Measurements from ENCODE around the gene MIPOL1.
"Not testable (repeated sequence)": the region's sequence is repeated elsewhere in the genome, so short reads cannot be mapped to it uniquely, and the experiment has no call there.

MIPOL1 gene

GRCh38 chr14:37457334-37457733, 259.6 kb downstream of the MIPOL1 start:
- DNase-seq (ENCODE audit: low read depth in 2 of 2) = no peak

DNA sequence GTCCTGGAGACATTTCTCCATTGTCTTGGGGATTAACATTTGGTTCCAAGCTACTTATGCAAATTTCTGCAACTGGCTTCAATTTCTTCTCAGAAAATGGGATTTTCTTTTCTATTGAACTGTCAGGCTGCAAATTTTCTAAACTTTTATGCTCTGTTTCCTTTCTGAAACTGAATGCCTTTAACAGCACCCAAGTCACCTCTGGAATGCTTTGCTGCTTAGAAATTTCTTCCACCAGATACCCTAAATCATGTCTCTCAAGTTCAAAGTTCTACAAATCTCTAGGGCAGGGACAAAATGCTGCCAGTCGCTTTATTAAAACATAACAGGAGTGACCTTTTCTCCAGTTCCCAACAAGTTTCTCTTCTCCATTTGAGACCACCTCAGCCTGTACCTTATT, 264.7 kb downstream of the MIPOL1 start:
- not testable (repeated sequence) for DNase-seq (ENCODE audit: low read depth in 2 of 2)

DNA sequence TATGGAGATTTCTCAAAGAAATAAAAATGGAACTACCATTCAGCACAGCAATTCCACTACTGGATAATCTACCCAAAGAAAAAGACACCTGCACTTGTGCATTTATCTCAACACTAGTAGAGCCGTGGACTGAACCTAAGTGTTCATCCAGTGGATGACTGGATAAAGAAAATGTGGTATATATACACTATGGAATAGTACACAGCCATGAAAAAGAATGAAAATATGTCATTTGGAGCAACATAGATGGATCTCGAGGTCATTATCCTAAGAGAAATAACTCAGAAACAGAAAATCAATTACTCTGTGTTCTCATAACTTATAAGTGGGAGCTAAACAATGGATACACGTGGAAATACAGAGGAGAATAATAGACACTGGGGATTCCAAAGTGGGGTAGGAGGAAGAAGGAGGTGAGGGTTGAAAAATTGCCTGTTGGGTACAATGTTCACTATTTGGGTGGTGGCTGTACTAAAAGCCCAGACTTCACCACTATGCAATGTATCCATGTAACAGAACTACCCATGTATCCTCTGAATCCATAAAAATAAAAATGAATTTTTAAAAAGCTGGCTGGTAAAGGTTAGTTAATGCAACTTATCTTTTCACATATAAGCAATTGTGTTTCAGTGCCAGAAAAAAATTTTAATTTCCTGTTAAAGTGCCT, 266.6 kb downstream of the MIPOL1 start:
- DNase-seq (ENCODE audit: low read depth in 2 of 2) = no peak

DNA sequence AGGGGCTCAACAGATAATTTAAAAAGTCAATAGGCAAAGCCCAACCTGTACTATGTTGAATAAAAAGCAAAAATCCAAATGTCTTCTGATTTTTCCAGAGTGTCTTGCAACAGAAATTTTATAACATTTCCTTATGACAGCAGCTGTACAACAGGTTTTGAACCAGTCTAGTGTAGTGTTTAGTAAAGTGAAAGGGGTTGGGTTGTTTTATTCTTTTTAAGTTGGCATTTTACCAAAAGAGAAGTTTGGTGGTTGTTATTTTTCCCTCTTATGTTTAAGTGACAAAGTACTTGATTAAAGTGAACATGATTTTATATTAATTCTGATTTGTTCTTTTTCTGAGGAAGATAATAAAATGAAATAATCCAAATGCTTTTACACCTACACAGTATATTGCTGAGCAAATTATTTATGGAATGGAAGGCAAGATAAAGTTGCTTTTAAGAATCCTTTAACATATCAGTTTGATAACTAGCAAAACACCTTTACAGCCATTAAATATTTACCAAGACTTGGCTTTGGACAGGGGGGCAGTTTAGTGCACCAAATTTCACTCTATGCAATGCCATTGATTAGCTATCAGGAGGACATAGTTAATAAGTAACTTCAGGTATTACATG, 268.4 kb downstream of the MIPOL1 start:
- DNase-seq (ENCODE audit: low read depth in 2 of 2) = no peak

- no peak for DNase-seq (ENCODE audit: low read depth in 2 of 2)
Measured at GRCh38 chr14:37466623-37467088, 268.9 kb downstream of the MIPOL1 start.

GRCh38 chr14:37469650-37470049, 271.9 kb downstream of the MIPOL1 start:
- no peak for DNase-seq (ENCODE audit: low read depth in 2 of 2)

DNA sequence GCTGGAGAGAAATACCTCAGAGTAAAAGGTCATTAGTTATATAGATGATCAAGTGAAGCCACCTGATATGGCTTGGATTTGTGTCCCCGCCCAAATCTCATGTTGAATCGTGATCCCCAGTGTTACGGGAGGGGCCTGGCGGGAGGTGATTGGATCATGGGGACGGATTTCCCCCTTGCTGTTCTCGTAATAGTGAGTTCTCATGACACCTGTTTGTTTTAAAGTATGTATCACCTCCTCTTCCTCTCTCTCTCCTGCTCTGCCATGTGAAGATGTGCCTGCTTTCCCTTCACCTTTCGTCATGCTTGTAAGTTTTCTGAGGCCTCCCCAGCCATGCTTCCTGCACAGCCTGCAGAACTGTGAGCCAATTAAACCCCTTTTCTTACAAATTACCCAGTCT, 272.5 kb downstream of the MIPOL1 start:
- DNase-seq (ENCODE audit: low read depth in 2 of 2) = no peak

DNA sequence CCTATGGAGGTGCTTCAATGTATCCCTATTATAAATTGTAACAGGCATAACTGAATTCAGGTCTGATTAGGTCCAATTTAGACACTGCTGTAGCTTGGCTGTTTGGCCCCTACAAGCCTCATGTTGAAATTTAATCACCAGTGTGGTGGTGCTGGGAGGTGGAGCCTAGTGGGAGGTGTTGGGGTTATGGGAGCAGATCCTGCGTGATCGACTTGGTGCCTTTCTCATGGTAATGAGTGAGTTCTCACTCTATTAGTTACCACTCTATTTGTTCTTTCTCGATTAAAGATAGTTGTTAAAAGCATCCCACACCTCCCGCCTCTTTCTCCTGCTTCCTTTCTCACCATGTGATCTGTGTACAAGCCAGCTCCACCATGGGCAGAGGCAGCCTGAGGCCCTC, 275.2 kb downstream of the MIPOL1 start:
- DNase-seq (ENCODE audit: low read depth in 2 of 2) = no peak

DNA sequence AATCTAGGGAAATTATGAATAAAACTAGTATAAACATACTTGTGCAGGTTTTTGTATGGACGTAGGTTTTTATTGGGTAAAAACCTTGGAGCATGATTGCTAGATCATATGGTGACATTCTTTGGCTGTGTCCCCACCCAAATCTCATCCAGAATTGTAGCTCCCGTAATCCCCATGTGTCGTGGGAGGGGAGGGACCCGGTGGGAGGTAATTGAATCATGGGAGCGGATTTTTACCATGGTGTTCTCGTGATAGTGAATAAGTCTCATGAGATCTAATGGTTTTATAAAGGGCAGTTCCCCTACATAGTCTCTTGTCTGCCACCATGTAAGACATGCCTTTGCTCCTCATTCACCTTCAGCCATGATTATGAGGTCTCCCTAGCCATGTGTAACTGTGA, 276.5 kb downstream of the MIPOL1 start:
- DNase-seq (ENCODE audit: low read depth in 2 of 2) = no peak

- no peak for DNase-seq (ENCODE audit: low read depth in 2 of 2)
Measured at GRCh38 chr14:37480446-37481290, 282.9 kb downstream of the MIPOL1 start.

- DNase-seq (ENCODE audit: low read depth in 2 of 2) = no peak
Measured at GRCh38 chr14:37482428-37482827, 284.7 kb downstream of the MIPOL1 start.

DNA sequence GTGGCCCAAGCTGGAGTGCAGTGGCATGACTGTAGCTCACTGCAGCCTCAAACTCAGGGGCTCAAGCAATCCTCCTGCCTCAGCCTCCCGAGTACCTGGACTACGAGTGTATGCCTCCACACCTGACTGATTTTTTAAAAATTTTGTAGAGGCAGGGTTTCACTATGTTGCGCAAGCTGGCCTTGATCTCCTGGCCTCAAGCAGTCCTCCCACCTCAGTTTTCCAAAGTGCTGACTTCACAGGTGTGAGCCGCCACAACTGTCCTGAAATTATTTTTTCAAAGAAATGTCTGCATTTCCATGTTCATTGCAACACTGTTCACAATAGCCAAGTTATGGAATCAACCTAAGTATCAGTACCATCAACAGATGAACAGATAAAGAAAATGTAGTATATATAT, 285.9 kb downstream of the MIPOL1 start:
- no peak for DNase-seq (ENCODE audit: low read depth in 2 of 2)

DNA sequence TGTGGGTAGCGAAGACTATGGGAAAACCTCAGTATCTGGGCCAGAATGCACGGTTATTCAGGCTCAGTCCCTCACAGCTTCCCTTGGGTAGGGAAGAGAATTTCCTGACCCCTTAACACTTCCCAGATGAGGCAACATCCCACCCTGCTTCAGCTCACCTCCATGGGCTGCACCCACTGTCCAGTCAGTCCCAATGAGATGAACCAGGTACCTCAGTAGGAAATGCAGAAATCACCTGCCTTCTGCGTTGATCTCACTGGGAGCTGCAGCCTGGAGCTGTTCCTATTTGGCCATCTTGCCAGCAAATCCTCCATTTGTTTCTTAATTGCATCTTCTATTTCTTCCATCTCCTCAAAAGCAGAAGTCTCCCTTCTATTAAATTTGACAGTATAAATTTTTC, 292.9 kb downstream of the MIPOL1 start:
- no peak for DNase-seq (ENCODE audit: low read depth in 2 of 2)

GRCh38 chr14:37491076-37491475, 293.3 kb downstream of the MIPOL1 start:
- no peak for DNase-seq (ENCODE audit: low read depth in 2 of 2)

GRCh38 chr14:37493606-37494005, 295.9 kb downstream of the MIPOL1 start:
- DNase-seq (ENCODE audit: low read depth in 2 of 2) = no peak

DNA sequence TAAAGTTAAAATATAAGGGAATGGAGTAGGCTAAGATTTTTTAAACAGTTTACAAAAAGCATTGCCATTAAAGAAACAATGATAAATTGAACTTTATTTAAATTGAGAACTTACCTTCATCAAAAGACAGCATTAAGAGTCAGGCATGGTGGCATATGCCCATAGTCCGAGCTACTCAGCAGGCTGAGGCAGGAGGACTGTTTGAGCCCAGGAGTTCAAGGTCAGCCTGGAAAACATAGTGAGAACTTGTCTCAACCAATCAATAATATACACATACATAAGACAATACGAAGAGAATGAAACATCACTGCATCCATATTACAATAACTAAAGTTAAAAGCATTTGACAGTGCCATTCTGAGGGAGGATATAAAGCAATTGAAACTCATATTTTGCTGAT, 299.7 kb downstream of the MIPOL1 start:
- no peak for DNase-seq (ENCODE audit: low read depth in 2 of 2)

DNA sequence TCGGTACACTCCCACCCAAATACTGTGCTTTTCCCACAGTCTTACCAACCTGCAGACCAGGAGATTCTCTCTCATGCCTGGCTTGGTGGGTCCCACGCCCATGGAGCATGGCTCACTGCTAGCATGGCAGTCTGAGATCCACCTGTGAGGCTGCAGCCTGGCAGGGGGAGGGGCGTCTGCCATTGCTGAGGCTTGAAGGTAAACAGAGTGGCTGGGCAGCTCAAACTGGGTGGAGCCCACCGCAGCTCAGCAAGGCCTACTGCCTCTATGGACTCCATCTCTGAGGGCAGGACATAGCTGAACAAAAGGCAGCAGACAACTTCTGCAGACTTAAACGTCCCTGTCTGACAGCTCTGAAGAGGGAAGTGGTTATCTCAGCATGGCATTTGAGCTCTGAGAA, 304.1 kb downstream of the MIPOL1 start:
- DNase-seq (ENCODE audit: low read depth in 2 of 2) = no peak

DNA sequence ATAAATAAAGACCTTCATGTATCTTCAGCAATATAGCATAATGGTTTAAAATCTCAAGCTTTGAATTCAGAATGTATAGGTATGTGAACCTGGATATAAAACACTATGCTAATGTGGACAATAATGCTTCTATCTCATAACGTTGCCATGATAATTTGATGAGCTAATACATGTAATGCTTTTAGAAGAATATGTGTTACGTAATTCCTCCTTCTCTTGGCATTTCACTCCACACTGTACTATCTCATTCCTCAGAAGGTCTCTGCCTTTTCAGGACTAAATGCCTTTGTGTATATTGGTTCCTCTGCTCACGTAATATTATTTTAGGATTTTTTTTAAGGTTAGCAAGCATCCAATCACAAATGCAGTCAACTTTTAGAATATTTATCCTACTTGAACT, 310.8 kb downstream of the MIPOL1 start:
- DNase-seq (ENCODE audit: low read depth in 2 of 2) = no peak

DNA sequence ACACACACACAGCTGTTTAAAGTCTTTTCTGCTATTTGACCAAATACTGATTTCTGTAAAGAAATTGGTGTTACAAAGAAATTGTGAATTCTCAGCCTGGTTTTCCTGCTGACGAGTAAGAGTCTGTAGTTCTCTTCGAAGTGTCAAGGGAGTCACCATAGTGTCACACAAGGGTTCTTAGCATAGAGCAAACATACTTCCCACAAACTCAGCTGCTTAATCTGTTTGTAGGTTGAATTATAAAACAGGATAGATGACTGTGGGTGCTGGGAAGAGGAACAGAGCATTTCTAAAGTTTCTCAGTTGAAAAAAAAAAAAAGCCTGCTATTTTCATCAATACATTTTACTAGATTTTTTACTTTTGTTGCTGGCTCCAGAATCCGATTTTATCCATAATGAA, 314.4 kb downstream of the MIPOL1 start:
- no peak for DNase-seq (ENCODE audit: low read depth in 2 of 2)

DNA sequence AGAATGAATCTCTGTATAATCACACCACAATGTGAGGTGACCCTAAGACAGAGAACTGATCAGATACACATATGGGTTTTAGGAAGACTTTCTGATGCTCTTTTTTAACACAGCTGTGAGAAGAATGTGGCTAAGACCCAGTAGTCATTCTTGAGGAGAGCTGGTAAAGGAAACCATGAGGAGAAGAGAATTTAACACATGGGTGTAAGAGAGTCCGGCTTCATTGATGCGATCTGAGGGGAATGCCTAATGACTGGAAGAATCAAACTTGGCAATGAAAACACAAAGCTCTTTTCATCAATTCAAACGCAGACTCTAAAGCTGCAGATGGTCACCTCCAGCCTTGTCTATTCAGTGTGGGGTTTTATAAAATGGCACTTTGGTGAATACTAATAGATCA, 318.0 kb downstream of the MIPOL1 start:
- no peak for DNase-seq (ENCODE audit: low read depth in 2 of 2)

DNA sequence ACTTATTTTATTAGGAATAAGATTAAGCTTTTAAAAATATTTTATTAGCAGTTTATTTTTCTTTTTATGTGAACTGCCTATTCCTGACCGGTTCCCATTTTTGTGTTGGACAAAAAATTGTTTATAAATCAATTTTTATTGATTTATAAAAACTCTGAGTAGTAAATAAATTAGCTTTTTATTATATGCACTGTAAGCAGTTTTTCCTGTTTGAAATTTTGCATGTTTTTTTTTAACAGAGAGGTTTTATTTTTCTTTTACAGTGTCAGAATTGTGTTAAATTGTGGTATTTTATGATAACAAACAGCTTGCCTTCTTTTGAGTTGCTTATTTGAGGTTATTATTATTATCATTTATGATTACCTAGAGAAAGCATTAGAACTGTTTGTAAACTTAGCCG, 329.3 kb downstream of the MIPOL1 start:
- no peak for DNase-seq (ENCODE audit: low read depth in 2 of 2)

- DNase-seq (ENCODE audit: low read depth in 2 of 2) = no peak
Measured at GRCh38 chr14:37539992-37540391, 342.3 kb downstream of the MIPOL1 start.

DNA sequence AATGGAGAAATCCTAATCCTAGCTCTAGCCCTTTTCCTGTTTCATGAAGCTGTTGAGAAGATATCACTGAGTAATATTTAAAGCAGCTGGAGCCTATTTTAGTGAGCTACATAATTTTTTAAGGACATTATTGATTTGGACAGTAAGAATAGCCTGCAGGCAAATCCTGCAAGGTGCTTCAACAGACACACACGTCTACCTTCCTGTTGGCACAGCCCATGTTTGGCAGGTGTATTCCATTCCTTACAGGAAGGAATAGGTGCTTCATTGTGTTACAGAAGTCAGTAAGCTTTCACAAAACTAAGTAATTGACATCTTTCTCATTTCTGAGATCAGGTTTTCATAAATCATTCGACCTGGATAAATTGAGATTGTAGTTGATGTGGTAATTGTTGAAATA, 346.7 kb downstream of the MIPOL1 start:
- DNase-seq (ENCODE audit: low read depth in 2 of 2) = no peak

Measured in stimulated activated CD8-positive, alpha-beta memory T cell treated with anti-CD3 and anti-CD28 coated beads, Interleukin-2, amount 100 ng/mL, for 48 hours (primary cell).